Upper lobe of left lung (tissue), 6 donors: Measurements from ENCODE around the gene CARD11. TPM values are rescaled to one million over a fixed set of nuclear protein-coding genes. Genes with fewer than 3 reads are reported as not detected.

Experiments
- ATAC-seq, 2 donors: fragments of 200-7000 bp; cut with Tn5 transposase; one replicate each; pipeline ENCODE4 v1.9.1; 2022; ENCODE audit warnings: mild to moderate bottlenecking in 2 of 2, moderate library complexity in 2 of 2; ENCODE audit not compliant: low FRiP score in 2 of 2
- DNase-seq, 2 donors: peaks; one replicate each; pipeline ENCODE4 v3.0.0-alpha.2; 2019 to 2020
- H3K27ac ChIP-seq, 4 donors: fragments of 200-600 bp; sonication (generic); one replicate each; pipeline ENCODE4 v1.5.1; 2016 to 2019
- H3K27me3 ChIP-seq, 4 donors: fragments of 200-600 bp; sonication (generic); one replicate each; pipeline ENCODE4 v1.5.1; 2017 to 2019
- H3K36me3 ChIP-seq, 4 donors: fragments of 200-600 bp; sonication (generic); one replicate each; pipeline ENCODE4 v1.5.1; 2016 to 2019
- H3K4me1 ChIP-seq, 4 donors: fragments of 200-600 bp; sonication (generic); one replicate each; pipeline ENCODE4 v1.5.1; 2018 to 2019
- H3K4me3 ChIP-seq, 4 donors: fragments of 200-600 bp; sonication (generic); one replicate each; pipeline ENCODE4 v1.5.1; 2017 to 2019; ENCODE audit warnings: mild to moderate bottlenecking in 2 of 4, moderate library complexity in 1 of 4
- H3K9me3 ChIP-seq, 4 donors: fragments of 200-600 bp; sonication (generic); one replicate each; pipeline ENCODE4 v1.5.1; 2018 to 2019
- EP300 ChIP-seq, 4 donors: sonication (generic); formaldehyde crosslinking; IDR thresholded peaks; one replicate each; pipeline ENCODE4 v1.5.1; 2017; ENCODE audit warnings: antibody characterized with exemption in 4 of 4, control low read depth in 2 of 4
- POLR2A ChIP-seq, 4 donors: fragments of 450-650 bp; IDR thresholded peaks; one replicate each; pipeline ENCODE4 v1.5.1; 2016 to 2017; ENCODE audit warnings: antibody characterized with exemption in 4 of 4, mild to moderate bottlenecking in 2 of 4
- POLR2AphosphoS5 ChIP-seq, 2 donors: sonication (generic); formaldehyde crosslinking; IDR thresholded peaks; one replicate each; pipeline ENCODE4 v1.5.1; 2017; ENCODE audit warnings: antibody characterized with exemption in 2 of 2
- WGBS, 2 donors: methylation state at CpG; one replicate each; pipeline ENCODE4 v1.1.5; 2017 to 2018; 5-methylcytosine and 5-hydroxymethylcytosine counted together
- total RNA-seq, 6 donors: library from RNA; depleted of rRNA in 4 of 6; stranded (reverse); fragments of >200 nt in 4 of 6; gene quantifications; one replicate each; pipeline versions ENCODE4 v1.1.0 to v1.2.1, GENCODE V29; 2016 to 2021
- TF ChIP-seq, protein P1 (sequence below), 6 experiments: fragments of 450-650 bp in 4 of 6; fragments of 200-600 bp in 2 of 6; sonication (generic) in 2 of 6; IDR thresholded peaks; one replicate each; pipeline ENCODE4 v1.5.1; 2016 to 2019; ENCODE audit warnings: antibody characterized with exemption in 6 of 6
- donor health status: DM: no; HTN: no; CAD: no; lungs with moderate emphysema.
- donor health status: DM: no; HTN: yes; CAD: no; lungs with severe emphysema.

Gene CARD11
- total RNA-seq, 6 donors from 2014 or later = 2.8 to 16.8 (median 6.8) TPM

DNA sequence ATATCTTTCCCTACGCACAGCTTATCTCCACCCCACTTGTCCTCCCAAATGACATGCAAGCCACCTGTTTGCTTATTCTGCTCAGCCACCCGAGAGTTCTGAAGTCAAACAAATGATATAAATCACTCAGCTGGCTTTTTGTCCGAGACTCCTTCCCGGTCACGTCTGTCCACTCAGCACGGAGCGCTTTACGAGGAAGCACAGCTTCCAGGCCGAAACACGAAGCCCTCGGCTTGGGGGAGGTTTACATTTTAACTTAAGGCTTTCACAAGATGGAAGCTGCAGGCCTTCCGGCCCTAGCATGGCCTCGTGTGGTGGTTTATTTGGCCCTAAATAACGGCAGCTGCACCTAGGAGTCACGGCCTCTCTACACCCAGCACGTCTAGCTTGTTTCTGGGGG is 139.5 kb downstream of the CARD11 start:
- DNase-seq (no peak), ATAC-seq (no peak)
- WGBS, 2 donors = 67 to 81% methylated on average over 16 of the region's 16 CpGs
- no peaks in the 10 kb centered on the region for H3K4me1 ChIP-seq
- H3K27me3 ChIP-seq = no peaks in the 10 kb centered on the region
- H3K27ac ChIP-seq = no peak overlapping the region
- no peak overlapping the region for H3K4me3 ChIP-seq
- no peaks in the 10 kb centered on the region for H3K36me3 ChIP-seq
- TF ChIP-seq POLR2AphosphoS5 (IDR thresholded peaks at IDR 0.05) = no peak
- TF ChIP-seq, protein P1, sequence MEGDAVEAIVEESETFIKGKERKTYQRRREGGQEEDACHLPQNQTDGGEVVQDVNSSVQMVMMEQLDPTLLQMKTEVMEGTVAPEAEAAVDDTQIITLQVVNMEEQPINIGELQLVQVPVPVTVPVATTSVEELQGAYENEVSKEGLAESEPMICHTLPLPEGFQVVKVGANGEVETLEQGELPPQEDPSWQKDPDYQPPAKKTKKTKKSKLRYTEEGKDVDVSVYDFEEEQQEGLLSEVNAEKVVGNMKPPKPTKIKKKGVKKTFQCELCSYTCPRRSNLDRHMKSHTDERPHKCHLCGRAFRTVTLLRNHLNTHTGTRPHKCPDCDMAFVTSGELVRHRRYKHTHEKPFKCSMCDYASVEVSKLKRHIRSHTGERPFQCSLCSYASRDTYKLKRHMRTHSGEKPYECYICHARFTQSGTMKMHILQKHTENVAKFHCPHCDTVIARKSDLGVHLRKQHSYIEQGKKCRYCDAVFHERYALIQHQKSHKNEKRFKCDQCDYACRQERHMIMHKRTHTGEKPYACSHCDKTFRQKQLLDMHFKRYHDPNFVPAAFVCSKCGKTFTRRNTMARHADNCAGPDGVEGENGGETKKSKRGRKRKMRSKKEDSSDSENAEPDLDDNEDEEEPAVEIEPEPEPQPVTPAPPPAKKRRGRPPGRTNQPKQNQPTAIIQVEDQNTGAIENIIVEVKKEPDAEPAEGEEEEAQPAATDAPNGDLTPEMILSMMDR (IDR thresholded peaks at IDR 0.05) = no peak
- TF ChIP-seq POLR2A (IDR thresholded peaks at IDR 0.05) = no peak
- no peak for TF ChIP-seq EP300 (IDR thresholded peaks at IDR 0.05)
- H3K9me3 ChIP-seq = no peaks in the 10 kb centered on the region

DNA sequence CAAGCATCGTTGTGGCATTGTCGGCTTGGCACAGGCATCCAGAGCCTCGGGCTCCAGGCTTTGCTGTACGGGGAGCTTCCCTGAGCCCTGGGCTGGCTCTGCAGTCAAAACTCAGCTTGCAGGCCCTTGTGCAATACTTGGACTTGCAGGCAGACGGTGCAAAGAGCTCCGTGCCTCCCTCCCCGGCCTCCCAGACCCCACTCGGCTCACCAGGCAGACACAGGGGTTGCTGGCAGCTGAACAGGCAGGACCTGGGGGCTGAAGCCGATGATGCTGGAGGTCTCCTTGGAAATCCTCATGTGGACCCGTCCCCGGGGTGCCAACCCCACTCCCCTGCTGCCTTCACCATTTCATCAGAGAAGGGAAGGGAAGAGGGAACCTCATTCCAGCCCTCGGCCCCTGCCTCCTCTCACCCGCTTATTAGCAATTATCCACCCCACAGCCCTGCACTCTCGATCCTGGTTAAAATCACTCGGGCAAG is 139.9 kb downstream of the CARD11 start:
- ATAC-seq (no peak), DNase-seq (no peak)
- Histone ChIP-seq H3K27ac (no peak overlapping the region), H3K9me3 (no peaks in the 10 kb centered on the region), H3K4me1 (no peaks in the 10 kb centered on the region), H3K36me3 (no peaks in the 10 kb centered on the region), H3K27me3 (no peaks in the 10 kb centered on the region), H3K4me3 (no peak overlapping the region)
- WGBS, 2 donors = 69 to 81% methylated on average over 6 to 15 of the region's 15 CpGs
- TF ChIP-seq, protein P1 (IDR thresholded peaks at IDR 0.05) = no peak
- no peak for TF ChIP-seq EP300 (IDR thresholded peaks at IDR 0.05)
- no peak for TF ChIP-seq POLR2A (IDR thresholded peaks at IDR 0.05)
- TF ChIP-seq POLR2AphosphoS5 (IDR thresholded peaks at IDR 0.05) = no peak

DNA sequence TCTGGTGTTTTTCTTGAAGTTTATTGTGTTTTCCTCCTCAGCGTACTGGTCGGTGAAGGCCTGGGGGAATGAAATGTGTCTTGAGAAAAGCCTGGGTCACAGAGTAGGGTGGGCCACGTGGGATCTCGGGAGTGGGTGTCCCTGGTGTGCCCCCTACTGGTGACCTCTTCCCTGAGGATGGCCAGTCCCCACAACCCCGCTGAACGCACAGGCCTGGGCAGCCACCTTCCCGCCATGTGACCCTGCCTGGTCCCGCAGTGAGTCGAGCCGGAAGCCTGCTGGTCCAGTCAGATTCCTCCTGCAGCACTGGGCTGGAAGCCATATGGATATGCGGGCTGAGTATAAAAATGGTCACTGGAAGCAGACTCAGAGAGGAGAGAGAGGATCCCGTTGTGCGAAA is 146.6 kb downstream of the CARD11 start:
- no peak for DNase-seq

DNA sequence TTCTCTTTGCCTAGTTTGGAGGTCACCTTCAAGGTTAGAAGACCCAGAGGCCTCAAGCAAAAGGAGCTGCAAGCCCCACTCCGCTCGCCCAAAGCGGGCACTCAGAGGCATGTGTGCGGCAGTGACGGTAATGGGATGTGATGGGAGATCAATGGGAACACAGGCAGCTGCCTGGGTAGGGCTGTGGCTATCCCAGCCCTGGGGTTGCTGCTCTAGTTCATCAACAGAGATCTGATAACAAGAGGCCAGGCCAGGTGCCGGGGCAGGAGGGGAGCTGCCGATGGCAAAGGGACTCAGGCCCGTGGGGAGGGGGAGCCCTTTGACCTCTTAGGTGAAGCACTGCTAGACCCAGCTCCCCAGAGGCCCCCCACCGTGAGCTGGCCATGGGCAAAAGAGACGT is 147.5 kb downstream of the CARD11 start:
- Histone ChIP-seq H3K27me3 (no peaks in the 10 kb centered on the region), H3K36me3 (no peaks in the 10 kb centered on the region), H3K27ac (no peak overlapping the region), H3K9me3 (no peaks in the 10 kb centered on the region), H3K4me1 (no peaks in the 10 kb centered on the region), H3K4me3 (no peak overlapping the region)
- no peak for ATAC-seq
- DNase-seq = no peak
- 78 to 85% methylated on average over 10 of the region's 10 CpGs for WGBS, 2 donors
- TF ChIP-seq, protein P1 (IDR thresholded peaks at IDR 0.05) = no peak
- TF ChIP-seq POLR2A (IDR thresholded peaks at IDR 0.05) (no peak), EP300 (IDR thresholded peaks at IDR 0.05) (no peak), POLR2AphosphoS5 (IDR thresholded peaks at IDR 0.05) (no peak)

More for the DNA sequence above, 146.6 kb downstream of the CARD11 start:
- Histone ChIP-seq H3K27me3 (no peaks in the 10 kb centered on the region), H3K36me3 (no peaks in the 10 kb centered on the region), H3K4me1 (no peaks in the 10 kb centered on the region), H3K9me3 (no peaks in the 10 kb centered on the region), H3K4me3 (no peak overlapping the region), H3K27ac (no peak overlapping the region)
- no peak for TF ChIP-seq EP300 (IDR thresholded peaks at IDR 0.05)
- TF ChIP-seq POLR2A (IDR thresholded peaks at IDR 0.05) = no peak
- TF ChIP-seq POLR2AphosphoS5 (IDR thresholded peaks at IDR 0.05) = no peak
- TF ChIP-seq, protein P1 (IDR thresholded peaks at IDR 0.05) = no peak
- ATAC-seq = no peak
- 87 to 94% methylated on average over 9 to 13 of the region's 13 CpGs for WGBS, 2 donors
